ENCODE results near the gene TICAM2. TPM values are rescaled to one million over a fixed set of nuclear protein-coding genes. Genes with fewer than 3 reads are reported as not detected.
A peak's percentile ranks its signal among the peaks of the same experiment; 100 is the strongest.
"Not testable (repeated sequence)": the region's sequence is repeated elsewhere in the genome, so short reads cannot be mapped to it uniquely, and the experiment has no call there.

Gene TICAM2, protein sequence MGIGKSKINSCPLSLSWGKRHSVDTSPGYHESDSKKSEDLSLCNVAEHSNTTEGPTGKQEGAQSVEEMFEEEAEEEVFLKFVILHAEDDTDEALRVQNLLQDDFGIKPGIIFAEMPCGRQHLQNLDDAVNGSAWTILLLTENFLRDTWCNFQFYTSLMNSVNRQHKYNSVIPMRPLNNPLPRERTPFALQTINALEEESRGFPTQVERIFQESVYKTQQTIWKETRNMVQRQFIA
- polyA plus RNA-seq (2013), result 0.57 TPM

DNA sequence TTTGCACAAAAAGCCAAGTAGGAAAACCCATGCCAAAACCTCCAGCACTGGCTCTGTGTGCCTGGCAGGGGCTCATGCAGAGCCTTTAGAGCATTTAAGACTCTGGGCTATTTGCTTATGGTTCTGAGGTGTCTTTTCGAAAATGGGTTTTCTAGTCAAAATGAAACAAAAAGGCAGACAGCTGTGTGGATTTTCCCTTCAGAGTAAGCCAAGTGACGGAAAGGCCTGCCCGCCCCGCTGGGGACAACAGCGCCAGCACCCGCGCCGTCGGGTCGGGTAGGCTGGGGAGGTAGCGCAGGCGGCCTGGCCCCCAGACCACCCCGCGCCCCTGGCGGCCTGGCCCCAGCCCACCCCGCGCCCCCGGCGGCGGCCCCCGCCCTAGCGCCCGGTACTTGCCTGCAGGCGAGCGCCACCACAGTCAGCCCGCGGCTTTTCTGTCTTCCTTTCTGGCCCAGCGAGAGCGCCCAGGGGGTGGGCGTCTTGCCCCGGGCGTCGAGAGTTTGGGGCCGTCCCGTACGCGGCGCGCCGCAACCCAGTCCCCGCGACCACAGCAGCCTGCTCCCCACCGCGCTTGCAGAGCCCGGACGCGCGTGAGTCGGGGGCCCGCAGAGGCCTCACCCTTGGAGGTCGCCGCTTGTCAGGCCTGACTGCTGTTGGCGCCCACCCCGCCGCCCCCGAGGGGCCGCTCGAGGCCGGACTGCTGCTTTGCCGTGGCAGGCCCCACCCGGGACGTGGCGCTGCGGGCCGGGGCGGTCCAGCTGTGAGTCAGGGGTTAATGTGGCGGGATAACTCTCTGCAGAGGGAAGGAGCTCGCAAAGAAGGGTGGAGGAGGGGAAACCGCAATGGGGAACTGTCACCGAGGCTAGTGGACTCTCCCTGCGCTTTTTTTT, at the start of gene TICAM2:
TSS of gene TICAM2 (minus strand) at position 779 of the 890 bp plus-strand sequence. CDS start 21,223 bp downstream, outside the sequence.
- peak; percentile 56 to 85 (median 73) for DNase-seq
- peaks cover 0 to 4% (median 2%) of the 10 kb centered on the region in 4 experiments for H3K36me3 ChIP-seq (ENCODE audit: control insufficient read depth in 4 of 4, insufficient read depth in 4 of 4, low read length in 3 of 4)
- H3K9me3 ChIP-seq (ENCODE audit: control extremely low read depth in 1 of 5, control insufficient read depth in 4 of 5, insufficient read depth in 2 of 5, low read depth in 1 of 5, low read length in 4 of 5), result no peaks in the 10 kb centered on the region
- peak within 1 kb of the TSS in 1 of 2 experiments; percentile 68 for H3K27ac ChIP-seq (ENCODE audit: insufficient read depth in 1 of 2, low read depth in 1 of 2, low read length in 2 of 2, poor library complexity in 1 of 2, severe bottlenecking in 2 of 2)
- ChIA-PET POLR2A (interaction anchor here (1.2 kb wide), 3 partner anchors 13 to 239 kb away, joined by 3 to 4 read pairs (median 3); partner anchors contain the start of genes ATG12 and FEM1C), CTCF (interaction anchor here (0.8 to 2.9 kb wide), 4 partner anchors 10 to 293 kb away, joined by 3 to 8 read pairs (median 5); partner anchors contain the start of genes AP3S1 and ATG12)
- peaks cover 15 to 33% (median 19%) of the 10 kb centered on the region in 4 experiments for H3K4me1 ChIP-seq (ENCODE audit: control extremely low read depth in 1 of 4, control insufficient read depth in 4 of 4, insufficient read depth in 4 of 4, low read length in 3 of 4)
- WGBS (ENCODE audit: insufficient coverage), result under 1% methylated on average over 49 of the region's 71 CpGs
- H3K4me3 ChIP-seq (ENCODE audit: control insufficient read depth in 1 of 7, extremely low read depth in 1 of 7, insufficient read depth in 4 of 7, low read depth in 2 of 7, low read length in 6 of 7), result peak within 1 kb of the TSS; percentile 61 to 96 (median 80)
- no peaks in the 10 kb centered on the region for H3K27me3 ChIP-seq (replicated peaks in 2 of 5; ENCODE audit: control insufficient read depth in 4 of 5, insufficient read depth in 5 of 5, low read length in 4 of 5)

DNA sequence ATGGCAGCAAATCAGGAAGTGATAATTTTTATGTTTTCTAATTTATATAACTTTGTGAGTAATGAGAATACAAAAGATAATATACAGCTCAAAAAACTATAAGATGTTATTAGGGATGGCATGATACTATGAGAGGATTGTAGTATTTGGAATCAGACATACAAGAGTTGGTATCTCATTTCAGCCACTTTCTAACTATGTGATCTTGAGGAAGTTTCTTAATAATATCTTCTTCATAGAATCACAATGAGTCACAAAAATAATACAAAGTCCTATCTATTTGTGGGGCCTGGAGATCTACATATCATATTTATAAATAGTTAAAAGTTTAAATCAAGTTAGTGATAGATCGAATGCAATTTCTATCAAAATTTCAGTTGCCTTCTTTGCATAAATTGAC, 47.3 kb upstream of the TICAM2 start:
- no peak overlapping the region for H3K4me3 ChIP-seq (ENCODE audit: control insufficient read depth in 1 of 7, extremely low read depth in 1 of 7, insufficient read depth in 4 of 7, low read depth in 2 of 7, low read length in 6 of 7)
- no peak overlapping the region for H3K27ac ChIP-seq (ENCODE audit: insufficient read depth in 1 of 2, low read depth in 1 of 2, low read length in 2 of 2, poor library complexity in 1 of 2, severe bottlenecking in 2 of 2)
- ChIA-PET POLR2A (no interaction called here), CTCF (no interaction called here)
- H3K36me3 ChIP-seq (ENCODE audit: control insufficient read depth in 4 of 4, insufficient read depth in 4 of 4, low read length in 3 of 4), result no peaks in the 10 kb centered on the region
- DNase-seq, result no peak
- H3K4me1 ChIP-seq (ENCODE audit: control extremely low read depth in 1 of 4, control insufficient read depth in 4 of 4, insufficient read depth in 4 of 4, low read length in 3 of 4), result no peaks in the 10 kb centered on the region
- WGBS (ENCODE audit: insufficient coverage), result no CpG with 5 or more reads among the region's 1 CpG
- no peaks in the 10 kb centered on the region for H3K27me3 ChIP-seq (replicated peaks in 2 of 5; ENCODE audit: control insufficient read depth in 4 of 5, insufficient read depth in 5 of 5, low read length in 4 of 5)
- no peaks in the 10 kb centered on the region for H3K9me3 ChIP-seq (ENCODE audit: control extremely low read depth in 1 of 5, control insufficient read depth in 4 of 5, insufficient read depth in 2 of 5, low read depth in 1 of 5, low read length in 4 of 5)

DNA sequence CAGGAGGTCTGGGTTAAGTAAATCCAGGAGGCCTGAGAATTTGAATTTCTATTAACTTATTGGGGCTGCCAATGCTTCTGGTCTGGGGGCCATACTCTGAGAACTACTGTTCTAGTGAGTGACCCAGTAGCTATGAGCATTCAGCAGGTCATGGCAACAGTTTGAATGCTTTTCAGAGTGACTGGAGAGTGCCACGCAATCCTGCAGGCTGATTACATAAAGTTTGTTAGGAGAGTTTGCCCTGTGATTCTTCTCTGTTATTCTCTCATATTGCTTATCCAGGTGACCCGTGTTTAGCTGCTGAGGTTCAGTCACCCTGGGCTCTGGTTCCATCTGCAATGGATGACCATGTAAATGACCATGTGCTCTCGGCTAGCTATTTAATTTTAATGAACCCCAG, 45.8 kb upstream of the TICAM2 start:
- Histone ChIP-seq H3K27me3 (replicated peaks in 2 of 5; ENCODE audit: control insufficient read depth in 4 of 5, insufficient read depth in 5 of 5, low read length in 4 of 5) (no peaks in the 10 kb centered on the region), H3K4me1 (ENCODE audit: control extremely low read depth in 1 of 4, control insufficient read depth in 4 of 4, insufficient read depth in 4 of 4, low read length in 3 of 4) (no peaks in the 10 kb centered on the region), H3K27ac (ENCODE audit: insufficient read depth in 1 of 2, low read depth in 1 of 2, low read length in 2 of 2, poor library complexity in 1 of 2, severe bottlenecking in 2 of 2) (no peak overlapping the region), H3K4me3 (ENCODE audit: control insufficient read depth in 1 of 7, extremely low read depth in 1 of 7, insufficient read depth in 4 of 7, low read depth in 2 of 7, low read length in 6 of 7) (no peak overlapping the region), H3K36me3 (ENCODE audit: control insufficient read depth in 4 of 4, insufficient read depth in 4 of 4, low read length in 3 of 4) (no peaks in the 10 kb centered on the region), H3K9me3 (ENCODE audit: control extremely low read depth in 1 of 5, control insufficient read depth in 4 of 5, insufficient read depth in 2 of 5, low read depth in 1 of 5, low read length in 4 of 5) (no peaks in the 10 kb centered on the region)
- 97% methylated on average over 3 of the region's 3 CpGs for WGBS (ENCODE audit: insufficient coverage)
- CTCF ChIA-PET, result no interaction called here
- POLR2A ChIA-PET, result no interaction called here
- DNase-seq, result no peak

DNA sequence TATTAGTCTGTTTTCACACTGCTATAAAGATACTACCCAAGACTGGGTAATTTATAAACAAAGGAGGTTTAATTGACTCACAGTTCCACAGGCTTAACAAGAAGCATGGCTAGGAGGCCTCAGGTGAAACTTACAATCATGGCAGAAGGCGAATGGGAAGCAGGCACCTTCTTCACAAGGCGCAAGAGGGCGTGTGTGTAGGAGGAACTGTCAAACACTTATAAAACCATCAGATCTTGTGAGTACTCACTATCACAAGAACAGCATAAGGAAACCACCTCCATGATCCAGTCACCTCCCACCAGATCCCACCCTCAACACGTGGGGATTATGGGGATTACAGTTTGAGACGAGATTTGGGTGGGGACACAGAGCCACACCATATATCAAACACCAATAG, 43.1 kb upstream of the TICAM2 start:
- DNase-seq; H3K27ac ChIP-seq (ENCODE audit: insufficient read depth in 1 of 2, low read depth in 1 of 2, low read length in 2 of 2, poor library complexity in 1 of 2, severe bottlenecking in 2 of 2); H3K4me3 ChIP-seq (ENCODE audit: control insufficient read depth in 1 of 7, extremely low read depth in 1 of 7, insufficient read depth in 4 of 7, low read depth in 2 of 7, low read length in 6 of 7); POLR2A ChIA-PET; CTCF ChIA-PET; H3K36me3 ChIP-seq (ENCODE audit: control insufficient read depth in 4 of 4, insufficient read depth in 4 of 4, low read length in 3 of 4); H3K9me3 ChIP-seq (ENCODE audit: control extremely low read depth in 1 of 5, control insufficient read depth in 4 of 5, insufficient read depth in 2 of 5, low read depth in 1 of 5, low read length in 4 of 5); H3K27me3 ChIP-seq (replicated peaks in 2 of 5; ENCODE audit: control insufficient read depth in 4 of 5, insufficient read depth in 5 of 5, low read length in 4 of 5); H3K4me1 ChIP-seq (ENCODE audit: control extremely low read depth in 1 of 4, control insufficient read depth in 4 of 4, insufficient read depth in 4 of 4, low read length in 3 of 4): not testable (repeated sequence)
- WGBS (ENCODE audit: insufficient coverage), result no CpG with 5 or more reads among the region's 5 CpGs

DNA sequence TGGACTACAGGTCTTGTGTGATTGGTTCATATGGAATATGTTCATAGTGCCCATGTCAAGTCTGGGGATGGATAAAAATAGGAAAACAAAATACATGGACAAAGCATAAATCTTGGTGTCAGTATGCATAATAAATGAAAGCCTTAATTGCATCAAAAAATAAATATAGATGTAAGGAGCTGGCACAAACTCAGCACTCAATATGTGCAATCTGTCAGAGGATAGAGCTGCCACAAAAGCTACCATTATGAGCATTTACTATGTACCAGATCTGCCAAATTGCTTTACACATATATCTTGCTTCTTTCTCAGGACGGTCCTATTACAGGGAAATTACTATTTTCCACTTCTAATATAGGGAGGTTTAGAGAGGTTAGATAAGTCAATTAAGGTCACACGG, 41.8 kb upstream of the TICAM2 start:
- WGBS (ENCODE audit: insufficient coverage), result no CpG with 5 or more reads among the region's 2 CpGs

DNA sequence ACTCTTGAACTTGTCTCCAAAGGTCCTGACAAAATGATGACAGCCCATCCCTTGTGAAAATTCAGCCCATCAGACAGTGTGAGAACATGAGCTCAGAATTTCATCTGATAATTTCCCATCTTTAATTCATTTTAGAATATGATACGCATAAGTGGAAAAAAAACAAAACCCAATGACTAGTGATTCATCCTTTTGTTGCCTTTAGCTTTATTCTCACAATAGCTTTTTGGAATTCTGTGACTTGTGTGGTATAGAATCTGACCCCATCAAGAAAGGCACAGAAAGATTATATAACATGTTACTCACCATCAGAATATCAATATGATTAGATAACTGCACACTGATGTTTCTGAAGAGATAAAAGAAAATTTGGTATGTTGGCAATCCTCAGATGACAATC, 39.7 kb upstream of the TICAM2 start:
- DNase-seq, result no peak
- Histone ChIP-seq H3K27ac (ENCODE audit: insufficient read depth in 1 of 2, low read depth in 1 of 2, low read length in 2 of 2, poor library complexity in 1 of 2, severe bottlenecking in 2 of 2) (no peak overlapping the region), H3K9me3 (ENCODE audit: control extremely low read depth in 1 of 5, control insufficient read depth in 4 of 5, insufficient read depth in 2 of 5, low read depth in 1 of 5, low read length in 4 of 5) (no peaks in the 10 kb centered on the region), H3K4me3 (ENCODE audit: control insufficient read depth in 1 of 7, extremely low read depth in 1 of 7, insufficient read depth in 4 of 7, low read depth in 2 of 7, low read length in 6 of 7) (no peak overlapping the region), H3K36me3 (ENCODE audit: control insufficient read depth in 4 of 4, insufficient read depth in 4 of 4, low read length in 3 of 4) (no peaks in the 10 kb centered on the region), H3K27me3 (replicated peaks in 2 of 5; ENCODE audit: control insufficient read depth in 4 of 5, insufficient read depth in 5 of 5, low read length in 4 of 5) (no peaks in the 10 kb centered on the region), H3K4me1 (ENCODE audit: control extremely low read depth in 1 of 4, control insufficient read depth in 4 of 4, insufficient read depth in 4 of 4, low read length in 3 of 4) (no peaks in the 10 kb centered on the region)
- WGBS (ENCODE audit: insufficient coverage), result no CpG with 5 or more reads among the region's 1 CpG
- ChIA-PET CTCF (interaction anchor here (0.6 kb wide), 1 partner anchor 12 kb away, joined by 3 read pairs; no protein-coding TSS in a partner anchor), POLR2A (interaction anchor here (0.6 kb wide), 1 partner anchor 176 kb away, joined by 3 read pairs; no protein-coding TSS in a partner anchor)

More for the DNA sequence above, 41.8 kb upstream of the TICAM2 start:
- no peaks in the 10 kb centered on the region for H3K27me3 ChIP-seq (replicated peaks in 2 of 5; ENCODE audit: control insufficient read depth in 4 of 5, insufficient read depth in 5 of 5, low read length in 4 of 5)
- no peak for DNase-seq
- H3K4me3 ChIP-seq (ENCODE audit: control insufficient read depth in 1 of 7, extremely low read depth in 1 of 7, insufficient read depth in 4 of 7, low read depth in 2 of 7, low read length in 6 of 7), result no peak overlapping the region
- CTCF ChIA-PET, result interaction anchor here (1.4 kb wide), 1 partner anchor 9 kb away, joined by 4 read pairs; no protein-coding TSS in a partner anchor
- H3K36me3 ChIP-seq (ENCODE audit: control insufficient read depth in 4 of 4, insufficient read depth in 4 of 4, low read length in 3 of 4), result no peaks in the 10 kb centered on the region
- H3K4me1 ChIP-seq (ENCODE audit: control extremely low read depth in 1 of 4, control insufficient read depth in 4 of 4, insufficient read depth in 4 of 4, low read length in 3 of 4), result no peaks in the 10 kb centered on the region
- no peak overlapping the region for H3K27ac ChIP-seq (ENCODE audit: insufficient read depth in 1 of 2, low read depth in 1 of 2, low read length in 2 of 2, poor library complexity in 1 of 2, severe bottlenecking in 2 of 2)
- no peaks in the 10 kb centered on the region for H3K9me3 ChIP-seq (ENCODE audit: control extremely low read depth in 1 of 5, control insufficient read depth in 4 of 5, insufficient read depth in 2 of 5, low read depth in 1 of 5, low read length in 4 of 5)
- POLR2A ChIA-PET, result no interaction called here

DNA sequence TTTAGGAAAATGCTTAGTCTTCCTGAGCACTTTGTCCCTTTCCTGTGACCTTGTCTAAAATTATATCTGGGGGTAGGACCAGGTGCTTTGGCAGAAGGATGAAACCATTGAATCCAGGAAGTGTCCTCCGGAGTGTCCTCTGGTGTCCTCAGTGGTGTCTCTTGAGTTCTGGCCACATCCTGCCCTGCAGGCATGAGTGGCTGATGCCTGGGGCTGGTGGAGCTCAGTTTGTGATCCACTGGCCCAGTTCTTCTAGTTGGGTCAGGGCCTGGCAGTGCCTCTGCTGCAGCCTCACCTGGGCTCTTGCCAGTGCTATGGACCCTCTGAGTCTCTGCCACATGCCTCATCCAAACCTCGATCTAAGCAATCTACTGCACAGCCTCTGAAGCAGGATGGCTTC, 38.0 kb upstream of the TICAM2 start:
- Histone ChIP-seq H3K9me3 (ENCODE audit: control extremely low read depth in 1 of 5, control insufficient read depth in 4 of 5, insufficient read depth in 2 of 5, low read depth in 1 of 5, low read length in 4 of 5) (no peaks in the 10 kb centered on the region), H3K27ac (ENCODE audit: insufficient read depth in 1 of 2, low read depth in 1 of 2, low read length in 2 of 2, poor library complexity in 1 of 2, severe bottlenecking in 2 of 2) (no peak overlapping the region), H3K4me1 (ENCODE audit: control extremely low read depth in 1 of 4, control insufficient read depth in 4 of 4, insufficient read depth in 4 of 4, low read length in 3 of 4) (no peaks in the 10 kb centered on the region), H3K4me3 (ENCODE audit: control insufficient read depth in 1 of 7, extremely low read depth in 1 of 7, insufficient read depth in 4 of 7, low read depth in 2 of 7, low read length in 6 of 7) (no peak overlapping the region), H3K36me3 (ENCODE audit: control insufficient read depth in 4 of 4, insufficient read depth in 4 of 4, low read length in 3 of 4) (no peaks in the 10 kb centered on the region), H3K27me3 (replicated peaks in 2 of 5; ENCODE audit: control insufficient read depth in 4 of 5, insufficient read depth in 5 of 5, low read length in 4 of 5) (no peaks in the 10 kb centered on the region)
- no peak for DNase-seq
- ChIA-PET POLR2A (interaction anchor here (0.7 kb wide), 1 partner anchor 10 kb away, joined by 3 read pairs; no protein-coding TSS in a partner anchor), CTCF (no interaction called here)
- WGBS (ENCODE audit: insufficient coverage), result 90% methylated on average over 2 of the region's 2 CpGs

All from common myeloid progenitor, CD34-positive (primary cell).